Testis (tissue), 3 donors: ENCODE measurements around the gene CCL17. TPM values are rescaled to one million over a fixed set of nuclear protein-coding genes. Genes with fewer than 3 reads are reported as not detected.
"Not testable (repeated sequence)": the region's sequence is repeated elsewhere in the genome, so short reads cannot be mapped to it uniquely, and the experiment has no call there.

Experiments used
- DNase-seq: peaks from one replicate; pipeline ENCODE4 v3.0.0-alpha.2; 2019
- H3K27ac ChIP-seq, 2 donors: fragments of 200-600 bp; sonication (generic); one replicate each; pipeline ENCODE4 v1.5.1; 2019
- H3K27me3 ChIP-seq: fragments of 200-600 bp; sonication (generic); one replicate; pipeline ENCODE4 v1.5.1; 2019
- H3K36me3 ChIP-seq: fragments of 200-600 bp; sonication (generic); one replicate; pipeline ENCODE4 v1.5.1; 2017; ENCODE audit warnings: low read depth; ENCODE audit errors: missing control alignments
- H3K4me1 ChIP-seq: fragments of 200-600 bp; sonication (generic); one replicate; pipeline ENCODE4 v1.5.1; 2019
- H3K4me3 ChIP-seq, 2 donors: fragments of 200-600 bp; sonication (generic); one replicate each; pipeline ENCODE4 v1.5.1; 2017 to 2019
- H3K9me3 ChIP-seq: fragments of 200-600 bp; sonication (generic); one replicate; pipeline ENCODE4 v1.5.1; 2017
- CTCF ChIP-seq, 3 experiments: fragments of 450-650 bp in 2 of 3; fragments of 200-600 bp in 1 of 3; sonication (generic) in 1 of 3; IDR thresholded peaks; one replicate each; pipeline ENCODE4 v1.5.1; 2016 to 2019; ENCODE audit warnings: antibody characterized with exemption in 3 of 3, mild to moderate bottlenecking in 2 of 3, moderate library complexity in 1 of 3
- POLR2A ChIP-seq: fragments of 450-650 bp; IDR thresholded peaks from one replicate; pipeline ENCODE4 v1.6.1; 2017; ENCODE audit warnings: antibody characterized with exemption, mild to moderate bottlenecking, moderate library complexity
- WGBS, 2 donors: methylation state at CpG; one replicate each; pipeline ENCODE4 v1.1.5; 2018; 5-methylcytosine and 5-hydroxymethylcytosine counted together
- intact Hi-C: fragments of 100-400 bp; cut with DNase I; formaldehyde crosslinking; loops from one replicate; pipeline ENCODE4 v1.15.1; 2023; ENCODE audit warnings: low total_unique reads
- polyA plus RNA-seq: library from polyadenylated mRNA; stranded (reverse); fragments of 350-450 nt; fragmentation: Illumina TruSeq; extraction: RNeasy Lipid Tissue Mini Kit (QIAGEN cat#74804); gene quantifications from one replicate; pipeline ENCODE4 v1.2.3, GENCODE V29; 2014; ENCODE audit warnings: low read depth, low replicate concordance; ENCODE audit not compliant: insufficient read depth
- total RNA-seq, 2 donors: library from RNA; depleted of rRNA; stranded (reverse); fragments of >200 nt; gene quantifications; one replicate each; pipeline ENCODE4 v1.2.3, GENCODE V29; 2016

CCL17 gene
- total and polyA plus RNA-seq, 3 donors from 2014 or later = 0.81 to 4.0 TPM; not detected in 1

GRCh38 chr16:57395026-57395425 is 9.5 kb upstream of the CCL17 start:
- DNase-seq = no peak
- no peak overlapping the region for H3K4me3 ChIP-seq
- H3K27me3 ChIP-seq = no peaks in the 10 kb centered on the region
- TF ChIP-seq CTCF (IDR thresholded peaks at IDR 0.05) (no peak), POLR2A (no peak)
- no peak overlapping the region for H3K27ac ChIP-seq
- no peaks in the 10 kb centered on the region for H3K9me3 ChIP-seq
- intact Hi-C loops = no loop called here
- no peaks in the 10 kb centered on the region for H3K36me3 ChIP-seq
- H3K4me1 ChIP-seq = no peaks in the 10 kb centered on the region
- 89 to 93% methylated on average over 5 of the region's 5 CpGs for WGBS, 2 donors

- Histone ChIP-seq H3K4me1 (no peaks in the 10 kb centered on the region), H3K4me3 (no peak overlapping the region), H3K9me3 (no peaks in the 10 kb centered on the region), H3K36me3 (no peaks in the 10 kb centered on the region), H3K27me3 (no peaks in the 10 kb centered on the region), H3K27ac (no peak overlapping the region)
- TF ChIP-seq POLR2A = no peak
- no peak for TF ChIP-seq CTCF (IDR thresholded peaks at IDR 0.05)
- intact Hi-C loops = no loop called here
- no peak for DNase-seq
- 88 to 94% methylated on average over 4 of the region's 4 CpGs for WGBS, 2 donors
These were observed 7.8 kb upstream of the CCL17 start for GRCh38 chr16:57396786-57397185.

GRCh38 chr16:57397493-57397892 is 7.1 kb upstream of the CCL17 start:
- DNase-seq, H3K9me3 ChIP-seq, intact Hi-C loops, H3K27me3 ChIP-seq, H3K27ac ChIP-seq, H3K4me1 ChIP-seq, H3K36me3 ChIP-seq, H3K4me3 ChIP-seq: not testable (repeated sequence)
- 89 to 95% methylated on average over 4 of the region's 4 CpGs for WGBS, 2 donors

- H3K4me3 ChIP-seq = no peak overlapping the region
- DNase-seq = no peak
- intact Hi-C loops = no loop called here
- H3K27me3 ChIP-seq = no peaks in the 10 kb centered on the region
- H3K4me1 ChIP-seq = no peaks in the 10 kb centered on the region
- H3K36me3 ChIP-seq = no peaks in the 10 kb centered on the region
- no peaks in the 10 kb centered on the region for H3K9me3 ChIP-seq
- no peak overlapping the region for H3K27ac ChIP-seq
- TF ChIP-seq POLR2A (no peak), CTCF (IDR thresholded peaks at IDR 0.05) (no peak)
- 53 to 95% methylated on average over 4 to 7 of the region's 7 CpGs for WGBS, 2 donors
These were observed 2.5 kb upstream of the CCL17 start for GRCh38 chr16:57401943-57402640.

GRCh38 chr16:57405097-57405496 is 530 bp downstream of the CCL17 start:
- Histone ChIP-seq H3K36me3 (no peaks in the 10 kb centered on the region), H3K9me3 (no peaks in the 10 kb centered on the region), H3K27ac (no peak overlapping the region), H3K27me3 (no peaks in the 10 kb centered on the region), H3K4me1 (no peaks in the 10 kb centered on the region), H3K4me3 (no peak overlapping the region)
- no peak for DNase-seq
- intact Hi-C loops = no loop called here
- WGBS, 2 donors = 62 to 83% methylated on average over 3 of the region's 3 CpGs
- TF ChIP-seq POLR2A = no peak
- no peak for TF ChIP-seq CTCF (IDR thresholded peaks at IDR 0.05)
